Measurements from ENCODE around the gene NKAIN4. TPM values are rescaled to one million over a fixed set of nuclear protein-coding genes. Genes with fewer than 3 reads are reported as not detected.

NKAIN4 gene
- total RNA-seq, 2 experiments from 2014 or later, result not detected

DNA sequence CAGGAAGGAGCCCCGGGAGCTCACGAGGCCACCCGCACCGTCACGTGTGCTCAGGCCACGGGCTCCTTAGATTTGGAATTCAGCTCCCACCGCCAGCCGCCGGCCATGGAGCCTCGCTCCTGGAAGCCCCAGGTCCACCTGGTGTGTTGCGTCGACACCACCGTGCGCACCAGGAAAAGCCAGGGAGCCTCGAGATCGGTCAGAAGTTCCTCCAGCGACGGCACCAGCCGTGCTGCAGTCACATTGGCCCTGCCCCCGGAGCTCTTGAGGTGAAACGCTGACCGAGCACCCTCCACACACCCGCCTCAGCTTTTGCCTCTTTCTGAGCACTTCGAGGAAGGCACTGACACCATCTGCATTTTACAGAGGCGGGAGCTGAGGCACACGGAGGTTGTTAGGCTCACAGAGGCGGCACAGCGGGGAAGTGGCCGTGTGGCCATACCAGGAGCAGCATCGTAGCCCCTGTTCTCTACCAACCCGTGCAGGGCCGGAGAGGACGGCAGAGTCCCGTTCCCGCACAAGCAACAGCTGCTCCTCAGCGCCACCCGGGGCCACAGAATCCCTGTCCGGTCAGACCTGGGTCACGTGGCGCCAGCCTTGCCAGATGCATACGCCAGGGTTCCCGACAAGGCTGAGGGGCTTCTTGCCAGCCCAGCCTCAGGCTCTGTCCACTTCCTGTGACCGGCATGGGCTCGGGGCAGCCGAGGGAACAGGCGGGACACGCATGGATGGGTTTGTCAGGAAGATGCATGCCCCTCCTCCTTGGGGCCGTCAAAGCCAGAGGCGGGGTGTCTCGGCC lies 7.6 kb downstream of the NKAIN4 start:
- no peaks in the 10 kb centered on the region for H3K9me3 Mint-ChIP-seq
- H3K4me1 Mint-ChIP-seq (ENCODE audit: low read depth), result no peaks in the 10 kb centered on the region
- no peak for ATAC-seq
- H3K36me3 Mint-ChIP-seq (ENCODE audit: low read depth), result no peaks in the 10 kb centered on the region
- no peak for DNase-seq
- no peak for TF ChIP-seq CTCF (IDR thresholded peaks at IDR 0.05)
- no peak overlapping the region for H3K27ac Mint-ChIP-seq
- intact Hi-C loops (cut with micrococcal nuclease), result no loop called here
- H3K27me3 Mint-ChIP-seq, result peaks cover 16% of the 10 kb centered on the region
- ChIA-PET CTCF (interaction anchor here (1.9 to 2.1 kb wide), 2 partner anchors 12 to 22 kb away, joined by 5 to 12 read pairs; no protein-coding TSS in a partner anchor), POLR2A (no interaction called here)
- H3K4me3 Mint-ChIP-seq, result no peak overlapping the region

GRCh38 chr20:63244468-63244867 lies 9.8 kb downstream of the NKAIN4 start:
- H3K4me3 Mint-ChIP-seq, result no peak overlapping the region
- peaks cover 8% of the 10 kb centered on the region for H3K27me3 Mint-ChIP-seq
- ATAC-seq, result no peak
- no peaks in the 10 kb centered on the region for H3K36me3 Mint-ChIP-seq (ENCODE audit: low read depth)
- no peak for TF ChIP-seq CTCF (IDR thresholded peaks at IDR 0.05)
- intact Hi-C loops (cut with micrococcal nuclease), result no loop called here
- H3K4me1 Mint-ChIP-seq (ENCODE audit: low read depth), result no peaks in the 10 kb centered on the region
- H3K9me3 Mint-ChIP-seq, result no peaks in the 10 kb centered on the region
- no peak for DNase-seq
- no peak overlapping the region for H3K27ac Mint-ChIP-seq
- ChIA-PET CTCF (interaction anchor here (2.7 kb wide), 1 partner anchor 21 kb away, joined by 6 read pairs; no protein-coding TSS in a partner anchor), POLR2A (no interaction called here)

- Mint-ChIP-seq H3K27ac (no peak overlapping the region), H3K4me1 (ENCODE audit: low read depth) (no peaks in the 10 kb centered on the region), H3K27me3 (peaks cover 4% of the 10 kb centered on the region), H3K9me3 (no peaks in the 10 kb centered on the region), H3K36me3 (ENCODE audit: low read depth) (no peaks in the 10 kb centered on the region), H3K4me3 (no peak overlapping the region)
- ChIA-PET CTCF (interaction anchor here (2.7 kb wide), 1 partner anchor 20 kb away, joined by 6 read pairs; no protein-coding TSS in a partner anchor), POLR2A (interaction anchor here (0.8 kb wide), 1 partner anchor 18 kb away, joined by 4 read pairs; no protein-coding TSS in a partner anchor)
- no peak for TF ChIP-seq CTCF (IDR thresholded peaks at IDR 0.05)
- ATAC-seq, result no peak
- no peak for DNase-seq
- intact Hi-C loops (cut with micrococcal nuclease), result no loop called here
Observed at GRCh38 chr20:63243604-63244247, 10.5 kb downstream of the NKAIN4 start.

- Mint-ChIP-seq H3K9me3 (no peaks in the 10 kb centered on the region), H3K27ac (no peak overlapping the region), H3K4me1 (ENCODE audit: low read depth) (no peaks in the 10 kb centered on the region), H3K27me3 (no peaks in the 10 kb centered on the region), H3K36me3 (ENCODE audit: low read depth) (no peaks in the 10 kb centered on the region), H3K4me3 (no peak overlapping the region)
- DNase-seq (no peak), ATAC-seq (no peak)
- ChIA-PET CTCF (interaction anchor here (2.7 kb wide), 1 partner anchor 19 kb away, joined by 6 read pairs; no protein-coding TSS in a partner anchor), POLR2A (no interaction called here)
- no peak for TF ChIP-seq CTCF (IDR thresholded peaks at IDR 0.05)
- intact Hi-C loops (cut with micrococcal nuclease), result no loop called here
Observed at GRCh38 chr20:63242736-63243135, 11.5 kb downstream of the NKAIN4 start.

DNA sequence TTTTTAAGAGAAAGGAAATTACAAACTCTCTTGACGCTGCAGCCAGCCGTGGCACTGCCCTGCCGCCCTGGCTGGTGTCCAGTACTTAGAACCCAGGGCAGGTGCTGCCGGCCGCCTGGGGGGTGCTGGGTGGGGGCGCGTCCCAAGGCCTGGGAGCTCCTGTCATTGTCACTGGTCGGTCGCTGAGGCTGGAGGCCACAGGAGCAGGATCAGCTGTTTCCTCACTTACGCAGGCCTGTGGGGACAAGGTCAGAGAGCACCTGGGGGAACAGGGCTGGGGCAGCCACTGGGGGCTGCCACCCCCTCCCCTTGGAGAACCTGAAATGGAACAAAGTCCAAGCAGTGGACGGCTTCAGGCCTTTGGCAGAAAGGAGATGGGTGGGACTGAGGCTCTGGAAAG lies 13.0 kb downstream of the NKAIN4 start:
- ATAC-seq (no peak), DNase-seq (no peak)
- intact Hi-C loops (cut with micrococcal nuclease), result no loop called here
- ChIA-PET CTCF (interaction anchor here (1.1 to 1.7 kb wide), 3 partner anchors 11 to 55 kb away, joined by 3 to 6 read pairs (median 4); no protein-coding TSS in a partner anchor), POLR2A (no interaction called here)
- H3K4me1 Mint-ChIP-seq (ENCODE audit: low read depth), result no peaks in the 10 kb centered on the region
- no peaks in the 10 kb centered on the region for H3K36me3 Mint-ChIP-seq (ENCODE audit: low read depth)
- no peak overlapping the region for H3K4me3 Mint-ChIP-seq
- H3K27me3 Mint-ChIP-seq, result no peaks in the 10 kb centered on the region
- H3K27ac Mint-ChIP-seq, result no peak overlapping the region
- no peak for TF ChIP-seq CTCF (IDR thresholded peaks at IDR 0.05)
- no peaks in the 10 kb centered on the region for H3K9me3 Mint-ChIP-seq
